Neural progenitor cell (in vitro differentiated cells): ENCODE results near the gene SUB1.

ENCODE experiments used
- EZH2 ChIP-seq: fragments of 200-600 bp; sonication (generic); IDR thresholded peaks from 2 replicates; pipeline ENCODE4 v1.6.1; 2017; ENCODE audit warnings: antibody characterized with exemption, mild to moderate bottlenecking, moderate library complexity
- EZH2phosphoT487 ChIP-seq: fragments of 200-600 bp; sonication (generic); IDR thresholded peaks from 2 replicates; pipeline ENCODE4 v1.6.1; 2017; ENCODE audit warnings: antibody characterized with exemption
- TF ChIP-seq, protein P1 (sequence below): fragments of 200-600 bp; sonication (generic); IDR thresholded peaks from 2 replicates; pipeline ENCODE4 v1.5.1; 2017; ENCODE audit warnings: antibody characterized with exemption, mild to moderate bottlenecking

- TF ChIP-seq EZH2 (no peak), EZH2phosphoT487 (no peak)
- TF ChIP-seq, protein P1, sequence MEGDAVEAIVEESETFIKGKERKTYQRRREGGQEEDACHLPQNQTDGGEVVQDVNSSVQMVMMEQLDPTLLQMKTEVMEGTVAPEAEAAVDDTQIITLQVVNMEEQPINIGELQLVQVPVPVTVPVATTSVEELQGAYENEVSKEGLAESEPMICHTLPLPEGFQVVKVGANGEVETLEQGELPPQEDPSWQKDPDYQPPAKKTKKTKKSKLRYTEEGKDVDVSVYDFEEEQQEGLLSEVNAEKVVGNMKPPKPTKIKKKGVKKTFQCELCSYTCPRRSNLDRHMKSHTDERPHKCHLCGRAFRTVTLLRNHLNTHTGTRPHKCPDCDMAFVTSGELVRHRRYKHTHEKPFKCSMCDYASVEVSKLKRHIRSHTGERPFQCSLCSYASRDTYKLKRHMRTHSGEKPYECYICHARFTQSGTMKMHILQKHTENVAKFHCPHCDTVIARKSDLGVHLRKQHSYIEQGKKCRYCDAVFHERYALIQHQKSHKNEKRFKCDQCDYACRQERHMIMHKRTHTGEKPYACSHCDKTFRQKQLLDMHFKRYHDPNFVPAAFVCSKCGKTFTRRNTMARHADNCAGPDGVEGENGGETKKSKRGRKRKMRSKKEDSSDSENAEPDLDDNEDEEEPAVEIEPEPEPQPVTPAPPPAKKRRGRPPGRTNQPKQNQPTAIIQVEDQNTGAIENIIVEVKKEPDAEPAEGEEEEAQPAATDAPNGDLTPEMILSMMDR, result no peak
These were observed 7.0 kb upstream of the SUB1 start for GRCh38 chr5:32578363-32578762.
